HepG2 (cell line): Measurements from ENCODE around the gene ANKS6. TPM values are rescaled to one million over a fixed set of nuclear protein-coding genes. Genes with fewer than 3 reads are reported as not detected.

Experiments used
- ATAC-seq: fragments of 200-7000 bp; cut with Tn5 transposase; 3 replicates; pipeline ENCODE4 v1.9.1; 2020; ENCODE audit warnings: mild to moderate bottlenecking, moderate library complexity
- BruUV-seq: library from RNA; stranded (reverse); fragments of 400-500 nt; replicated peaks from 2 replicates; lab custom pipeline; 2021; lab: Mats Ljungman, UMichigan
- CTCF ChIA-PET: fragments of 300-600 bp; formaldehyde crosslinking; extraction: SDS; loops from one replicate; lab custom pipeline; 2021; ENCODE audit warnings: low total read pairs, inconsistent platforms, low intra/inter-chr PET ratio; lab: Yijun Ruan, JAX
- POLR2A ChIA-PET: fragments of 350-600 bp; sonication (Branson Sonifier 250); formaldehyde crosslinking; loops from one replicate; lab custom pipeline; 2020; ENCODE audit warnings: antibody characterized with exemption, inconsistent platforms; lab: Yijun Ruan, JAX
- DNase-seq: peaks from one replicate; pipeline ENCODE4 v3.0.0-alpha.2; 2015; ENCODE audit warnings: low spot score
- FAIRE-seq: peaks from 3 replicates; lab custom pipeline; 2011; peaks lifted over from hg19 to GRCh38; lab: Jason Lieb, UNC
- H2AFZ ChIP-seq: one replicate; pipeline ENCODE4 v1.6.1; 2011; ENCODE audit warnings: low read length, inconsistent platforms
- H3K27ac ChIP-seq: fragments of 300-600 bp; 3 replicates; pipeline ENCODE4 v1.8.0; 2011; ENCODE audit warnings: mixed run types, mild to moderate bottlenecking, mixed read lengths, low read length, inconsistent platforms; ENCODE audit not compliant: insufficient read depth; ENCODE audit errors: extremely low read length
- H3K27me3 ChIP-seq, 2 experiments: fragments of 200-600 bp in 1 of 2; 2 replicates in 1 of 2; 3 replicates in 1 of 2; pipeline versions ENCODE4 v1.6.0 to v1.8.0; 2011; ENCODE audit warnings: low read length in 2 of 2, mild to moderate bottlenecking in 2 of 2, moderate library complexity in 2 of 2, inconsistent platforms in 1 of 2; ENCODE audit not compliant: insufficient read depth in 2 of 2, control insufficient read depth in 1 of 2
- H3K36me3 ChIP-seq, 2 experiments: fragments of 200-600 bp in 1 of 2; replicated peaks in 1 of 2; 2 replicates in 1 of 2; 3 replicates in 1 of 2; pipeline versions ENCODE4 v1.5.1 to v1.8.0; 2011; ENCODE audit warnings: low read length in 2 of 2, inconsistent platforms in 1 of 2; ENCODE audit not compliant: insufficient read depth in 2 of 2, control insufficient read depth in 1 of 2
- H3K4me1 ChIP-seq: 2 replicates; pipeline ENCODE4 v1.5.1; 2012; ENCODE audit warnings: low read length, inconsistent platforms; ENCODE audit not compliant: insufficient read depth
- H3K4me2 ChIP-seq: 2 replicates; pipeline ENCODE4 v1.6.0; 2011; ENCODE audit warnings: low read depth, low read length, inconsistent platforms
- H3K4me3 ChIP-seq, 3 experiments: fragments of 200-600 bp in 1 of 3; sonication (generic), shearing (Covaris generic) in 1 of 3; replicated peaks in 1 of 3; 2 replicates each; pipeline ENCODE4 v1.5.1; 2011 to 2016; ENCODE audit warnings: low read length in 3 of 3, inconsistent platforms in 2 of 3, low read depth in 2 of 3, mild to moderate bottlenecking in 2 of 3, control low read depth in 1 of 3, mixed read lengths in 1 of 3; ENCODE audit not compliant: insufficient read depth in 1 of 3
- H3K79me2 ChIP-seq: one replicate; pipeline ENCODE4 v1.6.1; 2011; ENCODE audit warnings: low read length, inconsistent platforms; ENCODE audit not compliant: insufficient read depth
- H3K9ac ChIP-seq: 2 replicates; pipeline ENCODE4 v1.6.0; 2011; ENCODE audit warnings: mild to moderate bottlenecking, low read depth, low read length, inconsistent platforms; ENCODE audit not compliant: insufficient read depth
- H3K9me3 ChIP-seq: 2 replicates; pipeline ENCODE4 v1.5.1; 2012; ENCODE audit warnings: mild to moderate bottlenecking, low read length
- H4K20me1 ChIP-seq: 2 replicates; pipeline ENCODE4 v1.6.0; 2011; ENCODE audit warnings: inconsistent platforms, mild to moderate bottlenecking, low read length, moderate library complexity; ENCODE audit not compliant: insufficient read depth
- ARID4A ChIP-seq: sonication (generic); formaldehyde crosslinking; IDR thresholded peaks from 2 replicates; pipeline ENCODE4 v1.5.0; 2020; ENCODE audit warnings: mild to moderate bottlenecking, missing genetic modification reagents, borderline replicate concordance
- ATF4 ChIP-seq, 2 experiments: fragments of 450-650 bp in 1 of 2; sonication (generic) in 1 of 2; formaldehyde crosslinking; IDR thresholded peaks; 2 replicates each; pipeline versions ENCODE4 v1.5.0 to v1.8.0; 2020 to 2022; ENCODE audit warnings: mild to moderate bottlenecking in 1 of 2, missing genetic modification reagents in 1 of 2
- GTF2F1 ChIP-seq: fragments of 150-350 bp; IDR thresholded peaks from 2 replicates; pipeline ENCODE4 v1.6.1; 2014; ENCODE audit warnings: low read length
- SP5 ChIP-seq: IDR thresholded peaks from 2 replicates; pipeline ENCODE4 v1.6.1; 2016; ENCODE audit warnings: low read depth, borderline replicate concordance
- TMF1 ChIP-seq: sonication (generic); formaldehyde crosslinking; IDR thresholded peaks from 2 replicates; pipeline ENCODE4 v1.8.1; 2022; ENCODE audit warnings: low read depth, missing genetic modification reagents
- TRAFD1 ChIP-seq: sonication (generic); formaldehyde crosslinking; IDR thresholded peaks from 2 replicates; pipeline ENCODE4 v1.5.1; 2020; ENCODE audit warnings: missing genetic modification reagents, mild to moderate bottlenecking, borderline replicate concordance
- ZMAT5 ChIP-seq: sonication (generic); formaldehyde crosslinking; IDR thresholded peaks from 2 replicates; pipeline ENCODE4 v1.5.0; 2020; ENCODE audit warnings: mild to moderate bottlenecking, low read depth, missing genetic modification reagents, borderline replicate concordance
- ZNF251 ChIP-seq: sonication (generic); formaldehyde crosslinking; IDR thresholded peaks from 2 replicates; pipeline ENCODE4 v1.9.0; 2021; ENCODE audit warnings: mild to moderate bottlenecking, missing genetic modification reagents
- ZNF432 ChIP-seq: sonication (generic); formaldehyde crosslinking; IDR thresholded peaks from 2 replicates; pipeline ENCODE4 v1.5.0; 2020; ENCODE audit warnings: missing genetic modification reagents, mild to moderate bottlenecking, borderline replicate concordance
- ZNF841 ChIP-seq: sonication (generic); formaldehyde crosslinking; IDR thresholded peaks from 2 replicates; pipeline ENCODE4 v1.8.1; 2023; ENCODE audit warnings: missing genetic modification reagents, borderline replicate concordance
- in situ Hi-C: cut with HindIII; loops from 2 replicates; pipeline ENCODE4 v1.10.0; 2017; ENCODE audit warnings: low pct_unique_long_range_greater_than_20kb; ENCODE audit not compliant: extremely low pct_ligation_motif_present
- intact Hi-C: fragments of 100-400 bp; cut with micrococcal nuclease; formaldehyde crosslinking; loops from one replicate; pipeline ENCODE4 v1.10.0; 2022; ENCODE audit not compliant: unreplicated experiment
- polyA plus RNA-seq, 8 experiments: library from polyadenylated mRNA; depleted of rRNA in 3 of 8; stranded (reverse) in 7 of 8; unstranded in 1 of 8; fragments of >200 nt; fragmentation: Illumina TruSeq in 4 of 8; extraction: Trizol in 4 of 8; gene quantifications; 2 replicates each; pipeline versions ENCODE4 v1.2.1 to v1.2.3, GENCODE V29; 2011 to 2016; ENCODE audit warnings: low read depth in 4 of 8, missing spikeins in 1 of 8, mixed read lengths in 1 of 8; ENCODE audit not compliant: insufficient read depth in 1 of 8
- total RNA-seq, 5 experiments: library from RNA; depleted of rRNA; stranded (reverse); fragments of >200 nt; fragmentation: Illumina TruSeq; extraction: Trizol; gene quantifications; 2 replicates each; pipeline ENCODE4 v1.2.3, GENCODE V29; 2016; ENCODE audit warnings: low read depth in 1 of 5

Gene ANKS6
- total and polyA plus RNA-seq, 2 of the 13 experiments (the other 11 are each of a cell fraction or from before 2014, with no cell fraction given) = 8.8 to 10.7 TPM

GRCh38 chr9:98712987-98713386 is 83.4 kb downstream of the ANKS6 start:
- intact Hi-C loops = no loop called here
- POLR2A ChIA-PET = no interaction called here
- no TSS peak for BruUV-seq
- Histone ChIP-seq H3K36me3 (no peaks in the 10 kb centered on the region), H3K27ac (no peak overlapping the region), H3K79me2 (no peaks in the 10 kb centered on the region), H3K4me3 (no peak overlapping the region), H3K27me3 (peaks cover 0 to 28% of the 10 kb centered on the region in 2 experiments; a peak in 3 of 5 replicates), H3K4me2 (no peak overlapping the region), H3K9ac (no peak overlapping the region), H3K4me1 (no peaks in the 10 kb centered on the region), H3K9me3 (no peaks in the 10 kb centered on the region), H2AFZ (no peak overlapping the region), H4K20me1 (no peaks in the 10 kb centered on the region)
- ATAC-seq (no peak), DNase-seq (no peak), FAIRE-seq (no peak)
- TF ChIP-seq ZNF432 (CRISPR knock-in tag) (no peak), SP5 (CRISPR knock-in tag) (no peak), TRAFD1 (no peak), ZNF251 (CRISPR knock-in tag) (no peak), ATF4 (CRISPR knock-in tag; IDR thresholded peaks at IDR 0.05) (no peak), ZNF841 (CRISPR knock-in tag) (no peak), ZMAT5 (CRISPR knock-in tag) (no peak), ARID4A (CRISPR knock-in tag) (no peak), GTF2F1 (no peak), TMF1 (CRISPR knock-in tag) (no peak)
- CTCF ChIA-PET = no interaction called here
- in situ Hi-C loops = no loop called here
